ENCODE results near the gene SOHLH1.

SOHLH1 gene

DNA sequence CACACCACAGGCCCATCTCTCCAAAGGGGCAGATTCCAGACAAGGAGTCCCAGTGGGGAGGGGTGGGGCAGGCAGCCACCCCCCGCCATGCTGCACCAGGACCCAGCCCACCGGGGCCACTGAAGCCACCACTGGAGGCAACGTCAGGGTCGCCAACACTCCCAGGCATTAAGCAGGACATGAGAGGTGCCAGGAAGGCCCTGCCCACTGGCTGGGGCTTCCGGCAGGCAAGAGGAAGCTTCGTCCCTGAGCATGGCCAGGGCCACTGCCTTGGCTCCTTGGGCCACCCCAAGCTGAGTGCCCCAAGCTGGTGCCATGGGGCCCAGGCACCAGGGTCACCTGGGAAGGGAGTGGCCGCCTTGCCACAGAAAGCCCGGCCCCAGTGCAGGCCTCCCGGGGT, 20.2 kb upstream of the SOHLH1 start (continued):
- TF ChIP-seq ZNF677 (tag by site-specific recombination; IDR thresholded peaks at IDR 0.05), result no peak
- TF ChIP-seq SALL2 (tag by site-specific recombination; IDR thresholded peaks at IDR 0.05; ENCODE audit: borderline replicate concordance), result no peak
- no peak for TF ChIP-seq ZNF2 (tag by site-specific recombination; IDR thresholded peaks at IDR 0.05)
- no peak for TF ChIP-seq ZNF157 (tag by site-specific recombination; IDR thresholded peaks at IDR 0.05)
- no peak for TF ChIP-seq YY2 (tag by site-specific recombination; IDR thresholded peaks at IDR 0.05)
- no peak for TF ChIP-seq ZNF24 (tag by site-specific recombination; IDR thresholded peaks at IDR 0.05)
- no peak for TF ChIP-seq ZNF837 (tag by site-specific recombination; IDR thresholded peaks at IDR 0.05)

DNA sequence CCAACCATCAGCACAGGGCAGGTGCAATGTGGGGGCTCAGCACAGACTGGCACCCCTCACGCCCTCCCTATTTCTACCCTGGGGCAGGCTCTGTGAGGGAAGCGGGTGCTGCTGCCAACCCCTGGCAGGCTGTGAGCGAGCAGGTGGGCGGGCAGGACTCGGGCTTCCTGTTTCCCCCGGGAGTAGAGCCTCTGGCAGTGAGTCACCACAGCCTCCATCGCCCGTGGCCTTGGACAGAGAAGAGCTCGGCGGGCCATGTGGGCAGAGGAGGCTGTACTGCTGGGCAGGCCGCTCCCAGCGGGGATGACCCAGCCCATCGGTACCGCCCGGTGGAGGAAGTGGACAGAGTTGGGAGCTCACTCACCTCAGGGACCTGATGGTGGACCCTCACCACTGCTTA, 19.3 kb upstream of the SOHLH1 start:
- no peaks in the 10 kb centered on the region for H3K4me1 ChIP-seq (ENCODE audit: control insufficient read depth, insufficient read depth, low read length)
- ChIA-PET CTCF (no interaction called here), POLR2A (interaction anchor here (0.7 kb wide), 1 partner anchor 11 kb away, joined by 3 read pairs; no protein-coding TSS in a partner anchor)
- no peak overlapping the region for H3K4me3 ChIP-seq (ENCODE audit: low read depth, low read length)
- no peaks in the 10 kb centered on the region for H3K36me3 ChIP-seq (ENCODE audit: control insufficient read depth in 2 of 2, insufficient read depth in 1 of 2, low read length in 2 of 2)
- no peaks in the 10 kb centered on the region for H3K9me3 ChIP-seq (ENCODE audit: control insufficient read depth, insufficient read depth, low read depth, low read length)
- no peak overlapping the region for H3K27ac ChIP-seq (ENCODE audit: extremely low read depth, low read depth, low read length)
- TF ChIP-seq ZNF785 (tag by site-specific recombination; IDR thresholded peaks at IDR 0.05) (no peak), ZNF274 (IDR thresholded peaks at IDR 0.05; ENCODE audit: low read length) (no peak), ZNF274 (tag by site-specific recombination; IDR thresholded peaks at IDR 0.05; ENCODE audit: borderline replicate concordance) (no peak), ZNF175 (tag by site-specific recombination; IDR thresholded peaks at IDR 0.05) (no peak), ZNF510 (tag by site-specific recombination; IDR thresholded peaks at IDR 0.05; ENCODE audit: insufficient replicate concordance) (no peak), SP7 (tag by site-specific recombination; IDR thresholded peaks at IDR 0.05) (no peak), ZBTB1 (tag by site-specific recombination; IDR thresholded peaks at IDR 0.05) (no peak), SP2 (tag by site-specific recombination; IDR thresholded peaks at IDR 0.05) (peak; percentile 14; the same call in 1 of the 2 replicates), FEZF1 (tag by site-specific recombination; IDR thresholded peaks at IDR 0.05) (no peak), WT1 (tag by site-specific recombination; IDR thresholded peaks at IDR 0.05) (no peak), ZNF548 (tag by site-specific recombination; IDR thresholded peaks at IDR 0.05) (no peak), ZNF629 (tag by site-specific recombination; IDR thresholded peaks at IDR 0.05) (no peak), ZNF10 (tag by site-specific recombination; IDR thresholded peaks at IDR 0.05) (no peak), ZBTB17 (tag by site-specific recombination; IDR thresholded peaks at IDR 0.05) (no peak), EGR2 (tag by site-specific recombination; IDR thresholded peaks at IDR 0.05; ENCODE audit: low read depth) (peak; percentile 56; the same call in 1 of the 2 replicates), ZNF23 (tag by site-specific recombination; IDR thresholded peaks at IDR 0.05; ENCODE audit: borderline replicate concordance) (no peak), ZNF394 (tag by site-specific recombination; IDR thresholded peaks at IDR 0.05; ENCODE audit: borderline replicate concordance) (no peak), ZFHX2 (tag by site-specific recombination; conservative IDR thresholded peaks at IDR 0.05) (peak; percentile 77), ZNF707 (tag by site-specific recombination; IDR thresholded peaks at IDR 0.05) (no peak), ZNF623 (tag by site-specific recombination; IDR thresholded peaks at IDR 0.05) (no peak)
- TF ChIP-seq, protein P1, sequence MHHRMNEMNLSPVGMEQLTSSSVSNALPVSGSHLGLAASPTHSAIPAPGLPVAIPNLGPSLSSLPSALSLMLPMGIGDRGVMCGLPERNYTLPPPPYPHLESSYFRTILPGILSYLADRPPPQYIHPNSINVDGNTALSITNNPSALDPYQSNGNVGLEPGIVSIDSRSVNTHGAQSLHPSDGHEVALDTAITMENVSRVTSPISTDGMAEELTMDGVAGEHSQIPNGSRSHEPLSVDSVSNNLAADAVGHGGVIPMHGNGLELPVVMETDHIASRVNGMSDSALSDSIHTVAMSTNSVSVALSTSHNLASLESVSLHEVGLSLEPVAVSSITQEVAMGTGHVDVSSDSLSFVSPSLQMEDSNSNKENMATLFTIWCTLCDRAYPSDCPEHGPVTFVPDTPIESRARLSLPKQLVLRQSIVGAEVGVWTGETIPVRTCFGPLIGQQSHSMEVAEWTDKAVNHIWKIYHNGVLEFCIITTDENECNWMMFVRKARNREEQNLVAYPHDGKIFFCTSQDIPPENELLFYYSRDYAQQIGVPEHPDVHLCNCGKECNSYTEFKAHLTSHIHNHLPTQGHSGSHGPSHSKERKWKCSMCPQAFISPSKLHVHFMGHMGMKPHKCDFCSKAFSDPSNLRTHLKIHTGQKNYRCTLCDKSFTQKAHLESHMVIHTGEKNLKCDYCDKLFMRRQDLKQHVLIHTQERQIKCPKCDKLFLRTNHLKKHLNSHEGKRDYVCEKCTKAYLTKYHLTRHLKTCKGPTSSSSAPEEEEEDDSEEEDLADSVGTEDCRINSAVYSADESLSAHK (tag by site-specific recombination; IDR thresholded peaks at IDR 0.05), result no peak
- TF ChIP-seq, protein P2, sequence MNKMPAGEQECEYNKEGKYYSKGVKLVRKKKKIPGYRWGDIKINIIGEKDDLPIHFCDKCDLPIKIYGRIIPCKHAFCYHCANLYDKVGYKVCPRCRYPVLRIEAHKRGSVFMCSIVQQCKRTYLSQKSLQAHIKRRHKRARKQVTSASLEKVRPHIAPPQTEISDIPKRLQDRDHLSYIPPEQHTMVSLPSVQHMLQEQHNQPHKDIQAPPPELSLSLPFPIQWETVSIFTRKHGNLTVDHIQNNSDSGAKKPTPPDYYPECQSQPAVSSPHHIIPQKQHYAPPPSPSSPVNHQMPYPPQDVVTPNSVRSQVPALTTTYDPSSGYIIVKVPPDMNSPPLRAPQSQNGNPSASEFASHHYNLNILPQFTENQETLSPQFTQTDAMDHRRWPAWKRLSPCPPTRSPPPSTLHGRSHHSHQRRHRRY (tag by site-specific recombination; IDR thresholded peaks at IDR 0.05), result no peak
- TF ChIP-seq, protein P3, sequence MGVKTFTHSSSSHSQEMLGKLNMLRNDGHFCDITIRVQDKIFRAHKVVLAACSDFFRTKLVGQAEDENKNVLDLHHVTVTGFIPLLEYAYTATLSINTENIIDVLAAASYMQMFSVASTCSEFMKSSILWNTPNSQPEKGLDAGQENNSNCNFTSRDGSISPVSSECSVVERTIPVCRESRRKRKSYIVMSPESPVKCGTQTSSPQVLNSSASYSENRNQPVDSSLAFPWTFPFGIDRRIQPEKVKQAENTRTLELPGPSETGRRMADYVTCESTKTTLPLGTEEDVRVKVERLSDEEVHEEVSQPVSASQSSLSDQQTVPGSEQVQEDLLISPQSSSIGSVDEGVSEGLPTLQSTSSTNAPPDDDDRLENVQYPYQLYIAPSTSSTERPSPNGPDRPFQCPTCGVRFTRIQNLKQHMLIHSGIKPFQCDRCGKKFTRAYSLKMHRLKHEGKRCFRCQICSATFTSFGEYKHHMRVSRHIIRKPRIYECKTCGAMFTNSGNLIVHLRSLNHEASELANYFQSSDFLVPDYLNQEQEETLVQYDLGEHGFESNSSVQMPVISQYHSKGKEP (tag by site-specific recombination; IDR thresholded peaks at IDR 0.05), result no peak
- TF ChIP-seq, protein P4, sequence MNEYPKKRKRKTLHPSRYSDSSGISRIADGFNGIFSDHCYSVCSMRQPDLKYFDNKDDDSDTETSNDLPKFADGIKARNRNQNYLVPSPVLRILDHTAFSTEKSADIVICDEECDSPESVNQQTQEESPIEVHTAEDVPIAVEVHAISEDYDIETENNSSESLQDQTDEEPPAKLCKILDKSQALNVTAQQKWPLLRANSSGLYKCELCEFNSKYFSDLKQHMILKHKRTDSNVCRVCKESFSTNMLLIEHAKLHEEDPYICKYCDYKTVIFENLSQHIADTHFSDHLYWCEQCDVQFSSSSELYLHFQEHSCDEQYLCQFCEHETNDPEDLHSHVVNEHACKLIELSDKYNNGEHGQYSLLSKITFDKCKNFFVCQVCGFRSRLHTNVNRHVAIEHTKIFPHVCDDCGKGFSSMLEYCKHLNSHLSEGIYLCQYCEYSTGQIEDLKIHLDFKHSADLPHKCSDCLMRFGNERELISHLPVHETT (tag by site-specific recombination; IDR thresholded peaks at IDR 0.05), result no peak
